ENCODE results near the gene PVRIG. TPM values are rescaled to one million over a fixed set of nuclear protein-coding genes. Genes with fewer than 3 reads are reported as not detected.
"Not testable (repeated sequence)": the region's sequence is repeated elsewhere in the genome, so short reads cannot be mapped to it uniquely, and the experiment has no call there.

Gene PVRIG
- total RNA-seq, 1 experiment from 2014 or later: not detected

DNA sequence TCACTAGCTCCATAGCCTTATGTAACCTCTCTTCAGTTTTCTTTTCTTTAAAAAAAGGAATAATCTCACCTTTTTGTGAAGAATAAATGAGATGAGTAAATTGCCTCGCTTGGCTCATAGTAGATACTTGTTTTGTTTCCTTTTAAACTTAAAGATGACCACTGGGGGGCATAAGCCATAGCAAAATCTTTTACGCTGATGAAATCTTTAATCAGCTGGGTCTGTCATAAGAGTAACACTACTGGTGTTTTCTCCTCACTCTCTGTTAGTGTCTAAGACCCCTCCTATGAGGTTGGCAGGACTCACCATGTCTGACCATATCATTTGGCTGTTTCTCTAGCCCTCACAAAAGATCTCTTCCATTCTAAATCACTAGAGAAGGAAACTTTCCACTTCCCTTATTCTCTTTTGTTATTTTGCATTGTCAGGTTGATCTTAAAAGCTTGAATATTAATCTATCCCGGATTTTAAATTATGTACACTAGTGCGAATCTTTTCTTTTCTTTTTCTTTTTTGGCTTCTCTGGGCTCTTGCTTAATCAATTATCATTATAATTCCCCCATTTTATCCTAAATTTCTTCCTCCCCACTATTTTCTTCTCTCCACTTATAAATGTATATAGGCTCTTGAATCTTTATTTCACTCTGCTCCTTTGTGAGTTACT is 29.6 kb upstream of the PVRIG start:
- Histone ChIP-seq H3K27me3 (no peaks in the 10 kb centered on the region), H3K4me3 (no peak overlapping the region), H3K9me3 (no peaks in the 10 kb centered on the region), H3K36me3 (no peaks in the 10 kb centered on the region)
- no peak for DNase-seq

DNA sequence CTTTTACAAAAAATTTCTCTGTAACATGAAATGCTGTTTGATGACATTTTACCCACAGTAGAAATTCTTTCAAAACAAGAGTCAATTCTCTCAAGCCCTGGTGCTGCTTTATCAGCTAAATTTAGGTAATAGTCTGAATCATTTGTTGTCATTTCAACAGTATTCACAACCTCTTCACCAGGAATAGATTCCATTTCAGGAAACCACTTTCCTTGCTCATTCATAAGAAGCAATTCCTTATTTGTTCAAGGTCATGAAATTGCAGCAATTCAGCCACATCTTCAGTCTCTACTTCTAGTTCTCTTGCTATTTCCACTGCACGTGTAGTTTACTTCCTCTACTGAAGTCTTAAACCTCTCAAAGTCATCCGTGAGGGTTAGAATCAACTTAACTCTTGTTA is 28.0 kb upstream of the PVRIG start:
- H3K27me3 ChIP-seq: no peaks in the 10 kb centered on the region
- H3K9me3 ChIP-seq: no peaks in the 10 kb centered on the region
- no peaks in the 10 kb centered on the region for H3K36me3 ChIP-seq
- DNase-seq: no peak
- no peak overlapping the region for H3K4me3 ChIP-seq

DNA sequence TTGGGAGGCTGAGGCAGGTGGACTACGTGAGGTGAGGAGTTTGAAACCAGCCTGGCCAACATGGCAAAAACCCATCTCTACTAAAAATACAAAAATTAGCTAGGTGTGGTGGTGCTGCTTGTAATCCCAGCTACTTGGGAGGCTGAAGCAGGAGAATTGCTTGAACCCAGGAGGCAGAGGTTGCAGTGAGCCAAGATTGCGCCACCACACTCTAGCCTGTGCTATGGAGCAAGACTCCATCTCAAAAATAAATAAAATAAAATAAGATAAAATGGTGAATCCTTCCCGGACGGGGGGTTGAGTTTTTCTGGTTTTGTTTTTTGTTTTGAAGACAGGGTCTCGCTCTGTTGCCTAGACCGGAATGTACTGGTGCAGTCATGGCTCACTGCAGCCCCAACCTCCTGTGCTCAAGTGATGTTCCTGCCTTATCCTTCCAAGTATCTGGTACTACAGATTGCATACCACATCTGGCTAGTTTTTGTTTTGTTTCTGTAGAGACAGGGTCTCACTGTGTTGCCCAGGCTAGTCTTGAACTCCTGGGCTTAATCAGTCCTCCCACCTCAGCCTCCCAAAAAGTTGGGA is 27.4 kb upstream of the PVRIG start:
- not testable (repeated sequence) for H3K36me3 ChIP-seq, H3K4me3 ChIP-seq, DNase-seq, H3K27me3 ChIP-seq, H3K9me3 ChIP-seq

DNA sequence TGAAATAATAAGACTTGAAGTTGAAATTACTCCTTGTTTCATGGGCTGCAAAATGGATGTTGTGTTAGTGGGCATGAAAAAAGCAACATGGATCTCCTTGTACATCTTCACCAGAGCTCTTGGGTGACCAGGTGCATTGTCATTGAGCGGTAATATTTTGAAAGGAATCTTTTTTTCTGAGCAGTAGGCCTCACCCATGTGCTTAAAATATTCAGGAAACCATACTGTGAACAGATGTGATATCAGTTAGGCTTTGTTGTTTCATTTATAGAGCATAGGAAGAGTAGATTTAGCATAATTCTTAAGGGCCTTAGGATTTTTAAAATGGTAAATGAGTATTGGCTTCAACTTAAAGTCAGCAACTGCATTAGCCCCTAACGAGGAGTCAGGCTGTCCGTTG is 26.8 kb upstream of the PVRIG start:
- H3K9me3 ChIP-seq: no peaks in the 10 kb centered on the region
- H3K27me3 ChIP-seq: no peaks in the 10 kb centered on the region
- no peak overlapping the region for H3K4me3 ChIP-seq
- no peak for DNase-seq
- H3K36me3 ChIP-seq: no peaks in the 10 kb centered on the region

DNA sequence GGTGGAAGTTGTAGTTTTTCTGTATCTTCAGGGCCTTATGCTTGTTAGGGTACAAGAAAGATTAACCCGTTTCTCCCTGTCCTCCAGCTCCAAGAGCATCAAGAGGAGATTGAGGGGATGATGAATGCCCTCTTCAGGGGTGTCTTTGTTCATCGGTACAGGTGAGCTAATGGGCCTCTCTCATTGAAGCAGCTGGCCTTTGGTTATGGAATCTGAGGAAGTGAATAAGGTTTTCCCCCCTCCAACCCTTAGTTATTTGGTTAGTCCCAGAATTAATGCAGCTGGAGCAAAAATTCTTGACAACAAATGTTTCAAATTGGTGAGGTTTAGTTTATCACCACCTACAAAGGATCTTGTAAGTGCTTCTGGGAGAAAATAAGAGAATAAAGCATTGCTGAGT is 24.5 kb upstream of the PVRIG start:
- no peak for DNase-seq
- Histone ChIP-seq H3K9me3 (no peaks in the 10 kb centered on the region), H3K4me3 (no peak overlapping the region), H3K36me3 (no peaks in the 10 kb centered on the region), H3K27me3 (peaks cover 1% of the 10 kb centered on the region; the same call in 1 of the 2 replicates)

DNA sequence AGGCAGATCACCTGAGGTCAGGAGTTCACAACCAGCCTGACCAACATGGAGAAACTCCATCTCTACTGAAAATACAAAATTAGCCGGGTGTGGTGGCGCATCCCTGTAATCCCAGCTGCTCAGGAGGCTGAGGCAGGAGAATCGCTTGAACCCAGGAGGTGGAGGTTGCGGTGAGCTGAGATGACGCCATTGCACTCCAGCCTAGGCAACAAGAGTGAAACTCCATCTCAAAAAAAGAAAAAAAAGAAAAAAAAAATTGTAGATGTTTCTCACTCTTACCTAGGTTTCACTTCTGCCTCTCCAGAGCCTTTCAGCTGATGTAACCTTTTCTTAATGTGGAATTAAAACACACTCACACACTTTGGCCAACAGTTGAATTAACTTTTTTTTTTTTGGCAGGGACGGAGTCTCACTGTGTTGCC is 23.8 kb upstream of the PVRIG start:
- not testable (repeated sequence) for H3K4me3 ChIP-seq, H3K9me3 ChIP-seq, DNase-seq, H3K36me3 ChIP-seq, H3K27me3 ChIP-seq

DNA sequence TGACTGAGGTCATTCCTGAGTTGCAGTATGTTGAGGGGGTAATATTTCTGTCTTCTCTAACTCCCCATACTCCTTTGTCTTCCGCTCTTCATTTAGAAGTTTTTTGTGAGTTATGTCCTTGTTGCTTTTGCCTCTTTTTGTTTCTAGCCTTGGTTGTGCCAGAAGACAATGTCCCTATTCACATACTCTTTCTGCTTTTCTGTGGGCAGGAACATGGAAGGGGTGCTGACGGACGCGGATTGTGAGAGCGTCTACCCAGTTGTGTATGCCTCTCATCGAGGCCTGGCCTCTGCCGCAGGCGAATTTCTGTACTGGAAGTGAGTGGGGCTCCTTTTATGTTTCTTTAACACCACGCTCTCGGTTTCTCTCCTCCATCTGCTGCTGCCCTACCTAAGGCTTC is 21.5 kb upstream of the PVRIG start:
- DNase-seq: no peak
- H3K4me3 ChIP-seq: no peak overlapping the region
- H3K9me3 ChIP-seq: no peaks in the 10 kb centered on the region
- H3K36me3 ChIP-seq: no peaks in the 10 kb centered on the region
- peaks cover 4% of the 10 kb centered on the region; the same call in 1 of the 2 replicates for H3K27me3 ChIP-seq

DNA sequence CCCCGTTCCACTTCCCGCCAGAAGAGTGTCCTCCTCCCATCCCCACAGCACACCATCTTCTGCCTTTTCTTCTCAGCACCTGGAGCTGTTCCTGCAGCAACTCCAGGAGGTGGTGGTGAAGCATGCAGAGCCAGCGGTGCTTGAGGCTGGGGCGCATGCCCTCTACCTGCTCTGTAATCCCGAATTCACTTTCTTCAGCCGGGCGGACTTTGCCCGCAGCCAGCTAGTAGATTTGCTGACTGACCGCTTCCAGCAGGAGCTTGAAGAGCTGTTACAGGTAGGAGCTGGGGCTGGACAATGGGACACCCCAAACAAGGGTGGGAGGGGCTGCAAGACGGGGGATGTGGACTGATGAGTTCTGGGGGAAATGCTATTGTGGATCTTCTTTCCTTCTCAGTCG is 19.1 kb upstream of the PVRIG start:
- peaks cover 4% of the 10 kb centered on the region; the same call in 1 of the 2 replicates for H3K27me3 ChIP-seq
- no peak overlapping the region for H3K4me3 ChIP-seq
- no peak for DNase-seq
- H3K9me3 ChIP-seq: no peaks in the 10 kb centered on the region
- H3K36me3 ChIP-seq: no peaks in the 10 kb centered on the region

DNA sequence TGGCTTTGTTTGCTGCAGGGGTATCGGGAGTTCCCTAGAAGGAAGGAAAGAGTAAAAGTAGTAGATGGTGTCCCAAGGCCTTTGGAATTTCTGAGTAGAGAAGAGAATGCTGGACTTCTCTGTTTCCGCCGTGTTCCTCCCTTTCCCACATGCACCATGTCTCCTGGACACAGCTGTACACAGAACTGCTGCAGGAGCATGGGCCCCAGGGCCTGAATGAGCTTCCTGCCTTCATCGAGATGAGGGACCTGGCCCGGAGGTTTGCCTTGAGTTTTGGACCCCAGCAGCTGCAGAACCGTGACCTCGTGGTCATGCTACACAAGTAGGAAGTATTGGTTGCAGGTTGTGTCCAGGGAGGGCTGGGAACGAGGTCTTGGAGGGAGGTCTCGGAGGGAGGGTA is 15.3 kb upstream of the PVRIG start:
- no peak for DNase-seq
- H3K27me3 ChIP-seq: peaks cover 4% of the 10 kb centered on the region; the same call in 1 of the 2 replicates
- H3K9me3 ChIP-seq: no peaks in the 10 kb centered on the region
- no peak overlapping the region for H3K4me3 ChIP-seq
- H3K36me3 ChIP-seq: no peaks in the 10 kb centered on the region

DNA sequence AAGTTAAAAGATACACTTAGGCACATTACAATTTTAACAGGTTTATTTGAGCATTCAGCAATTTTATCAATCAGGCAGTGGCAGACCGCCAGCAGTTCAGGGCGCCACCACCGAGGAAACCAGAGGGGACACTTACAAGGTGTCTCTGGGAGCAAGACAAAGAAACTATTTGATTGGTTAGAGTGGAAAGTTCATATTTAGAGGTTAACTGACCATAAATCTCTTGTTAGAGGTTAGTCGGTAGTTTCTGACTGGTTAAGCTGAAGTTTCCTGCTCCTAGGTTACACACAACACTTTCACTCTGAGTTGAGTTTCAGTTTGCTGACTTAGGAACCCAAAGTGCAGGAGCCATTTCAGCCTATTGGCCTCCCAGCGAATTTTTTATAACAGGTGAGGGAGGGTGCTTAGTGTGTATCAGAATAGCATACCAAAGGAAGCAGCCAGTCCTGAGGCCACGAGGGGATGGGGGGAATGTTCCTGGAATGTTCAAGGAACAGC is 10.8 kb upstream of the PVRIG start:
- Histone ChIP-seq H3K36me3 (no peaks in the 10 kb centered on the region), H3K9me3 (no peaks in the 10 kb centered on the region), H3K4me3 (no peak overlapping the region), H3K27me3 (no peaks in the 10 kb centered on the region)
- no peak for DNase-seq

DNA sequence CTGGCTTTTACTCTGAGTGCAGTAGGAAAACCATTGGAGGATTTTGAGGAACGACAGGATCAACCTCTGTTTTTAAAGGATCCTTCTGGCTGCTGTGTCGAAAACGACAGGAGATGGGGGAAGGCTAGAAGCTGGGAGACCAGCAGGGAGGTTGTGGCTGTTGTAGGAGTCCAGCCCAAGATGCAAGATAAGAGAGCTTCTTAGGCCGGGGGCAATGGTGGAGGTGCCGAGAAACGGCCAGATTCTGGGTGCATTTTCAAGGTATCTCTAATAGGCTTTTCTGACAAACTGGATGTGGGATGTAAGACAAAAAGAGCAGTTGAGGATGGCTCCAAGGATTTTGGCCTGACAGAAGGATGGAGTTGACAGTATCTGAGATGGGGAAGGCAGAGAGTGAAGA is 10.3 kb upstream of the PVRIG start:
- no peak overlapping the region for H3K4me3 ChIP-seq
- no peaks in the 10 kb centered on the region for H3K9me3 ChIP-seq
- H3K27me3 ChIP-seq: no peaks in the 10 kb centered on the region
- no peak for DNase-seq
- H3K36me3 ChIP-seq: no peaks in the 10 kb centered on the region

DNA sequence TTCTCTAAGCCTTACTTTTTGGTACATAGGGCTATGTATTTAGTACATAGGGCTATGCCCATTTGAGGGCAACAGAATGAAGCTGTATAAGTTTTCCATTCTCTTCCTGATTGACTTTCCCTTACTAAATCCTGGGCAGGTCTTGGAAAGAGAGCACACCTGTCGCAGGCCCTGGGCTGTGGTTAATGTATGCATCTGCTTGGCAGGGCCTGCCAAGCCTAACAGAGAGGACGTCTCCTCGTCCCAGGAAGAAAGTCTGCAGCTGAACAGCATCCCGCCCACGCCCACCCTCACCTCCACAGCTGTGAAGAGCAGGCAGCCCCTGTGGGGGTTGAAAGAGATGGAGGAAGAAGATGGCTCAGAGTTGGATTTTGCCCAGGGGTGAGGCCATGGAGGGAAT is 8.9 kb upstream of the PVRIG start:
- Histone ChIP-seq H3K4me3 (no peak overlapping the region), H3K9me3 (no peaks in the 10 kb centered on the region), H3K36me3 (no peaks in the 10 kb centered on the region), H3K27me3 (no peaks in the 10 kb centered on the region)
- no peak for DNase-seq

DNA sequence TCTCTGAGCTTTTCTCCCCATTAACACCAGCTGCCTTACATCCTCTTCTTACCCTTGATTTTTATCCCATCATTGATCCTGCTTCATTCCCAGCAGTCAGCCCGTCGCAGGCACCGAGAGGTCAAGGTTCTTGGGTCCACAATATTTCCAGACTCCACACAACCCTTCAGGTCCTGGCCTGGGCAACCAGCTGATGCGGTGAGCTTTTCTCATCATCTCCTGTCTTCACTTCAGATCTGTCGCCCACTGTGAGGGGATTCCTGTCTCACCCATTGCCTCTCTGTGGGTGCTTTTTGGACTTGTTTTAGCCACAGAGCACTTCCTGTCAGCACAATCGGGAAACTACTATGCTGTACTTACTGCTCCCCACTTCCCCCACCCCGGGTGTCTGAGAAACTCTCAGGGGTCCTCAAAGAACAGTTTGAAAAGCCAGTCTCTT is 8.4 kb upstream of the PVRIG start:
- Histone ChIP-seq H3K9me3 (no peaks in the 10 kb centered on the region), H3K36me3 (no peaks in the 10 kb centered on the region), H3K27me3 (no peaks in the 10 kb centered on the region), H3K4me3 (no peak overlapping the region)
- no peak for DNase-seq

DNA sequence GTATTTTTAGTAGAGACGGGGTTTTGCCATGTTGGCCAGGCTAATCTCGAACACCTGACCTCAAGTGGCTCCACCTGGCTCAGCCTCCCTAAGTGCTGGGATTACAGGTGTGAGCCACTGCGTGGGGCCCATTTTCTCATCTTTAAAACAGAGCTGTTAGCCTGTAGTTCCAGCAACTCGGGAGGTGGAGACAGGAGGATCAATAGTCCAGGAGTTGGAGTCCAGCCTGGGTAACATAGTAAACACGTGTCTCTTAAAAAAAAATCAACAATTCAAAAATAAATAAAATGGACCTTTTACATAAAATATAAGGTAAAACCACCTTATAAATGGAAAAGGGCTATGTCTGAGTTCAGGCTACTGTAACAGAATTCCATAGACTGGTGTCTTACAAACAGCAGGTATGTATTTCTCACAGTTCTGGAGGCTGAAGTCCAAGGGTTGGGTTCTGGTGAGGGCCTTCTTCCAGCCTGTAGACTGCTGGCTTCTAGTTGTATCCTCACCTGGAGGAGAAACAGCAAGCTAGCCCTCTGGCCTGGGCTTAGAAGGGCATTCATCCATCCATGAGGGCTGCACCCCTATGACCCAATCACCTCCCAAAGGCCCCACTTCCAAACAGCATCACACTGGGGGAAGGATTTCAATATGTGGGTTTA is 7.0 kb upstream of the PVRIG start:
- no peak overlapping the region for H3K4me3 ChIP-seq
- H3K9me3 ChIP-seq: no peaks in the 10 kb centered on the region
- H3K36me3 ChIP-seq: no peaks in the 10 kb centered on the region
- no peaks in the 10 kb centered on the region for H3K27me3 ChIP-seq
- no peak for DNase-seq

DNA sequence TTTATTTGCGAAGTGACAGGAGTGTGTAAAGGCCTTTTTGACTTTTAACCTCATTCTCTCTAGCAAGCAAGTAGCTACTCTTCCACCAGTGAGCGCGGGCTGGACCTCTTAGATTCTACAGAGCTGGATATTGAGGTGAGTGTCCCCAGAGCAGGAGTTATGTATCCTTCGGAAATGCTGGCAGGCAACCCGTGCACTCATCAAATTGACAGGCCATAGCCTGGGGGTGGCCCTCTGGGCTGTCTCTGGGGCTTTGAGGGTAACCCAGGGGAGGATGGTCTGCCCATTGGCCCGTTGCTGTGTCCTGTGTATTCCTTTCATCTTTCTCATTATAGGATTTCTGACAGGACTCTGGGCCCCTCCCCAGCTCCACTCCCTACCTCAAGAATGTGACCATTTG is 6.1 kb upstream of the PVRIG start:
- no peak for DNase-seq
- H3K4me3 ChIP-seq: no peak overlapping the region
- no peaks in the 10 kb centered on the region for H3K27me3 ChIP-seq
- H3K9me3 ChIP-seq: no peaks in the 10 kb centered on the region
- H3K36me3 ChIP-seq: no peaks in the 10 kb centered on the region

DNA sequence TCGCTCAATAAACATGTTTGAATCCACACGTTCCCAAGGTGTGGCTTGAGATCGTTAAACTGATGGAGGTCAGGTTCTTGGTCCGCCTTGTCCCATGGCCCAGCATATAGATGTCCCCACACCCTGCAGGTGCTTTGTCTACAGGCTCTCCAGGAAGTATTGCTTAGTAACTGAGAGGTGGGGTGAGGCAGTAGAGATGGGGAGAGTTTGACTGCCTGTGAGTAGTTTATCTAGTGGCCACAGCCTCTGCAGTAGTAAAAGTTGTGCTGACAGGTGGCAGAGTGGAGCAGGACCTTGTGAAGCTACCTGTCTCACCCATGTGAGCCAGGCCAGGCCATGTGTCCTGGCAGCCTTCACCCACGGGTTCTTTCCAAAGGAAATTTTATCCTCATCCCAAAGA is 5.4 kb upstream of the PVRIG start:
- H3K36me3 ChIP-seq, H3K4me3 ChIP-seq, DNase-seq, H3K9me3 ChIP-seq, H3K27me3 ChIP-seq: not testable (repeated sequence)

DNA sequence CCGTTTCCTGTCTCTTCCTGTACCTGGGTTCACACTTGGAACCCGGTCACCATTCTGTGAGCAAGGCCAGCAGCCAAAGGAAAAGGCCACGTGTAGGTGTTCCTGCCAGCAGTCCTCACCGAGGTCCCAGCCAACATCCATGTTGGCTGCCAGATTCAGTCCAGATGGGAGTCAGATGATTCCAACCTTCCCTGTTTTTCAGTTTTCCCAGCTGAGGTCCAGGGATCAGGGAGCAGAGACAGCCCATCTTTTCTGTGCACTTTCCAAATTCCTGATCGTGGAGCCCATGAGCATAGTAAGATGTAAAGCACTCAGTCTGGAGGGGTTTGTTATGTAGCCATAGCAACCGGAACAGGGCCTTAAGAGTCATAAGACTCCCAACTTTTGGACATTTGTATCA is 3.9 kb upstream of the PVRIG start:
- no peak for DNase-seq
- H3K4me3 ChIP-seq: no peak overlapping the region
- no peaks in the 10 kb centered on the region for H3K36me3 ChIP-seq
- H3K9me3 ChIP-seq: no peaks in the 10 kb centered on the region
- no peaks in the 10 kb centered on the region for H3K27me3 ChIP-seq

DNA sequence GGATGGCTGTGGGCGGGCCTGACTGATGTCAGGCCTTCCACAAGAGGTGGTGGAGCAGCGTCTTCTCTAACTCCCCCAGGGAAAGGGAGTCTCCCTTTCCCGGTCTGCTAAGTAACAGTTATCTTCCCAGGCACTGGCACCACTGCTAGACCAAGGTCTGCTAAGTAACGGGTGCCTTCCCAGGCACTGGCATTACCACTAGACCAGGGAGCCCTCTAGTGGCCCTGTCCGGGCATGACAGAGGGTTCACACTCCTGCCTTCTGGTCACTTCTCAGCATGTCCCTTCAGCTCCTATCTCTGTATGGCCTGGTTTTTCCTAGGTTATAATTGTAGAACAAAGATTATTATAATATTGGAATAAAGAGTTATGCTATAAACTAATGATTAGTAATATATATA is 1.8 kb upstream of the PVRIG start:
- H3K36me3 ChIP-seq, H3K9me3 ChIP-seq, H3K27me3 ChIP-seq, H3K4me3 ChIP-seq: not testable (repeated sequence)
- peak; percentile 55 for DNase-seq
